ENCODE measurements around the gene PRMT2.

GRCh38 chr21:46596201-46596600, 39.3 kb upstream of the PRMT2 start:
- TF ChIP-seq ZNF274 (IDR thresholded peaks at IDR 0.05; ENCODE audit: low read depth, low read length), result no peak
- TF ChIP-seq YY1 (IDR thresholded peaks at IDR 0.05; ENCODE audit: insufficient read depth, insufficient read length), result no peak
